Dedifferentiated amniotic fluid mesenchymal stem cell (primary cell): ENCODE measurements around the gene ATXN7L2.
A peak's percentile ranks its signal among the peaks of the same experiment; 100 is the strongest.

ENCODE experiments used
- DNase-seq: peaks from one replicate; pipeline ENCODE4 v3.0.0-alpha.2; 2016; ENCODE audit errors: extremely low spot score

Gene ATXN7L2

DNA sequence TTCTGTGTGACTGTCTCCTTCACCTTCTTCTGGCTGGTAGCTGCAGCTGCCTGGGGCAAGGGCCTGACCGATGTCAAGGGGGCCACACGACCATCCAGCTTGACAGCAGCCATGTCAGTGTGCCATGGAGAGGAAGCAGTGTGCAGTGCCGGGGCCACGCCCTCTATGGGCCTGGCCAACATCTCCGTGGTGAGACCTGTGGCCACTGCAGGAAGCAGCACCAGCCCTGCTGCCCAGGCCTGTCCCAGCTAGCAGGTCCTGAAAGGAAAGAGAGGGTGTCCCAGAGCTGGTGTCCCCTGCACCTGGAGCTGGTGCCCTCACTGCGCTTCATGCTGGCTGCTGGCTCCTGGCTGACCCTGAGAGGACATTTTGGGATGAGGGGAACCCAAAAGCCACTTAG lies 5.9 kb upstream of the ATXN7L2 start:
- no peak for DNase-seq

GRCh38 chr1:109478806-109479205 lies 4.9 kb upstream of the ATXN7L2 start:
- DNase-seq, result no peak

DNA sequence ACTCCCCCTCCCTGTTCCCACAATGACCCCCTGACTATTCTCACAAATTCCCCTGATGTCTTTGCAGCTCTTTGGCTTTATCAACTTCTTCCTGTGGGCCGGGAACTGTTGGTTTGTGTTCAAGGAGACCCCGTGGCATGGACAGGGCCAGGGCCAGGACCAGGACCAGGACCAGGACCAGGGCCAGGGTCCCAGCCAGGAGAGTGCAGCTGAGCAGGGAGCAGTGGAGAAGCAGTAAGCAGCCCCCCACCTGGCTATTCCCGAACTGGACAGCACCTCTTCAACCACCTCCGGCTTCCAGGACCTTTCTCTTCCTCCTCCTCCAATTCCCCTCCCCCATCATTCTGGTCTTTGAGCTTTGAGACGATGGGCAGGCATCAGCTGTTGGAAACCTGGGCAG lies 4.4 kb upstream of the ATXN7L2 start:
- DNase-seq, result no peak

GRCh38 chr1:109479901-109480300 lies 3.8 kb upstream of the ATXN7L2 start:
- no peak for DNase-seq

GRCh38 chr1:109481646-109482045 lies 2.1 kb upstream of the ATXN7L2 start:
- no peak for DNase-seq

- no peak for DNase-seq
These were observed 1.5 kb upstream of the ATXN7L2 start for GRCh38 chr1:109482242-109482641.

DNA sequence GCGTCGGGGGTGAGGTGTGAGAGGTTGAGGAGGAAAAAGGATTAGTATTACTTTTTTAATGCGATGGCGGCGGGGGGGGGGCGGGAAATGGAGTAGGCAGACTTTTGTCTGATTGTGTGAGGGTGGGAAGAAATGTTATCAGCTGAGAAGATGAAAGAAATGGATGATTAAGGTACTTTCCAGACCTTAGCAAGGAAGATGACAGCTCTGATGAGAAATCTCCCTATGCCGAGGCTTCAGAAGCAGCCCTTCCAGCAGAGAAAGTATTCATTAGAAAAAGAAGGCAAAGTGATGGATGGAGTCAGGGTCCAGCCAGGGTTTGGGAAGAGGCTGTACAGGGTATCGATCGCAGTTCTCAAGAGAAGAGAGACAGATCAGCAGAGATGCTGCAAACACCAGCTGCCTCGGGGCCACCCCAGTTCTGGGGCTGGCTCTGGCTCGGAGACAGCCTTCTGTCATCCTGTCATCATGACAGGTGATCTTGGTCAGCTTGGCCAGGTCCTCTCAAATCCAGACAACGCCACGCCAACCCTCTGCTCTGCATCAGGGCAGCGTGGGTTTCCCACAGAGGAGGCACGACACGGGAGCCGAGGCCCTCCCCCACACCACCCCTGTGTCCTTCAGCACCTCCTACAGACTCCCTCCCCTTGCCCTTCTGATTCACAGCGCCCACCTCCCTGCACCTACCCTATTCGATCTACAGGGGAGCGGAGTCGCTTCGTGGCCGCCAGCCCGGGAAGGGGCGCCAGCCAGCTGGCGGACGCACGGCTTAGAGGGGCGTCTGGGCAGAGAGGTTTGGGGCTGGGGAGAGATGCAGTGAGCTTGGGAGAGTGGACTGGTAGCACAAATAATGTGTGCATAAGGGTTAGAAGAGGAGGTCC lies 674 bp upstream of the ATXN7L2 start:
- DNase-seq, result no peak

DNA sequence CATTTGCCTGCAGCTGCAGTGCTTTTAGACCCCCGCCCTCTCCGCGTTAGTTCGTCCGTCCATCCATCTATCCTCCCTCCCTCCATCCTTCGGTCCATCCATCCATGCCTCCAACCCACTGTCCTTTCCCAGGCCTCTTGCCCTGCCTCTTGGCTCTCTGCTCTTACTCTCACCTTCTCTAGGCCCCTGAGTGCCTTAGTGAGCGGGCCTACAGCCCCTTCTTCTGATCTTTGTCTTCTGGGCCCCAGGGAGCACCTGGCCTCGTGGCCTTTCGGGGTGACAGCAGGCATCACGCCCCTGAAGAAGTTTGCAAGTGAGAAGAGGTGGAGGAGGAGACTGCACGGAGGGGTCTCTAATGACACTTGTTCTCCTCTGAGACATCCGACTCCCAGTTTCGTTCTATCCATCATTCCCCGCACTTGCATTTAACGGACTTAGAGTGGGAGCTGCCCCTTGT lies 842 bp downstream of the ATXN7L2 start:
- no peak for DNase-seq

GRCh38 chr1:109485001-109485400 lies 1.3 kb downstream of the ATXN7L2 start:
- no peak for DNase-seq

DNA sequence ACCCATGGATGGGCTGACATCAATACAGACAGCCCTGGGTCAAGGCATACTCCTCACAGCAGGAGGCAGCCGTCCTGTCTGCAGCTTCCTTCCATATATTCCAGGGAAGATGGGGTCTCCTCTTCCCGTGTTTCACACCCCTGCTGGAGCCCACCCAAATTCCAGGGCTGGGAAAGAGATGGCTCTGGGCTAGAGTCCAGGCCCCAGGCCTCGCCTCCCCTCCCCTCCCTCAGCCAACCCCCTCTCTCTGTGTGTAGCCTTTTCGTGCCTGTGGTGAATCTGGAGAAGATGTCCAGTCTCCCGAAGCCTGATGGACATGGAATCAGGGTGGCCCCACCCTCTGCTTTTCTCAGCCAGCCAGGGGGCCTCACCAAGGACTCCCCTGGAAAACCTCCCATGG lies 3.6 kb downstream of the ATXN7L2 start:
- DNase-seq, result no peak

DNA sequence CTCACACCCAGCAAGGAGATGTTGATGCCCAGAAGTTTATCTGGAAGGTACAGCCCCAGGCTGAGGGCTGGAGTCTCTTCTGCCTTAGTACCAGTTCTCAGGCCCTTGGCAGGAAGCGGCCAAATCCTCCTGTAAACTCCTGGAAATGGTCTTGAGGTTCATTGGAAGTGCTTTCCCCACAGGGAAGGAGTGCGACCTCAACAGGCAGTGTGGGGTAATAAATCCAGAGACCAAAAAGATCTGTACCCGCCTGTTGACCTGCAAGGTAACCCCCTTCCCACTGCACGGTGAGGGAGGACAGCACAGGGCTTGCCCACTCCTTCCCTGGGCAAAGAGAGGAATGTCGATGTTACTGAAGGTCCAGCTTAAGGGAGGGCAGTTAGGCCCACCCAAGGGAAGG lies 4.5 kb downstream of the ATXN7L2 start:
- DNase-seq, result no peak

- DNase-seq, result no peak
These were observed 5.0 kb downstream of the ATXN7L2 start for GRCh38 chr1:109488696-109489095.

- DNase-seq, result peak; percentile 77
These were observed 6.6 kb downstream of the ATXN7L2 start for GRCh38 chr1:109490029-109490933.

DNA sequence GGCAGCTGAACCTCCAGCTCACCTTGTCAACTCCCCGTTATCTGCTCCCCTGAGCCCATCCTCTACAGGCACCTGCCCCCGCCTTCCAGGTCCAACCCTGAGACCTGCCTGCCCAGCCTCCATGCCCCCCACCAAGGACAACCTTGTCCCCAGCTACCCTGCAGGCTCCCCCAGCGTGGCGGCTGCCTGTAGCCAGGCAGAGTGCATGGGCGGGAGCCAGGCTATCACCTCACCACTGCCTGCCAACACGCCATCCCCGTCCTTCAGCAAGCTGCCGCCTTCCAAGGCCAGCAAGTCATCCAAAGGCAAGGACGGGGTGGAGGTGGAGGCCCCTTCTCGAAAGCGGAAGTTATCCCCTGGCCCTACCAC lies 7.2 kb downstream of the ATXN7L2 start:
- DNase-seq, result no peak

GRCh38 chr1:109491372-109491771 lies 7.7 kb downstream of the ATXN7L2 start:
- DNase-seq, result no peak

DNA sequence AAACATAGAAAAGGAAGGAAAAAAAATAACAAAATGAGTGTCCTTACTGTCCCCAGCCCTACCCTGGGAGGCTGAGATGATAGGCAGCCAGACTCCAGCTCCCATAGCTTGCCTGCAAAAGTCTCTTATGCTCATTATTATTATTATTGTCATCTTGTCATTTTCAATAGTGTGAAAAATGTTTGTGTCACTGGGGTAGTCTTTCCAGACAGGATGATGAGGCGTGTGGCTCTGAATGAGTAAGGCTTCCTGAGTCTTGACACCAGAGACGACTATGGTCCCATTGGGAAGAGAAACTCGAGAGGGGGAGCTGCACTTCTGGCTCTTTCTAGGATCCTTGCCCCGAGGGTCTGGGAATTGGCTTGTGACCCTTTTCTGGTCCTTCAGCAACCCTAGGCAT lies 9.1 kb downstream of the ATXN7L2 start:
- no peak for DNase-seq

DNA sequence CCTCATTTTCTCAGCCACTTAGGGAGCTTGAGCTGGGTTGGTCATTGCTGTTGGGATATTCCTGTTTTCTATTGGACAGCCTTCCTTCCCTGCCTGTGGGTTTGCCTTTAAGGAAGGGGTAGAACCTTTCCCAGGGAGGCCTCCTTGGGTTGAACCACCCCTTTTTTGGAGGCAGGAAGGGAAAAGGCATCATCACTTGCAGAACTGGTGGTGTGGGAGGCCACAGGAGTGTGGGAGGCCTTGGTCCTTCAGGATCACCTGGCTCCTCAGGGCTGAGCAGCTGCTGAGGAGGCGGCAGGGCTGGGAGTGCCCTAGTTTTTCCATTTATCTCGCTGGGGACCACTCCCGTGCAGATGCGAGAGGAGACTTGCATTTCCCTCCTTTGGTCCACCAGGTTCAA lies 9.5 kb downstream of the ATXN7L2 start:
- DNase-seq, result no peak

GRCh38 chr1:109493805-109494539 lies 10.3 kb downstream of the ATXN7L2 start, which contains the start of gene CYB561D1:
Gene CYB561D1, plus strand, starts transcription at chr1:109494094. Its CDS starts 46 bp downstream, at chr1:109494140.
- DNase-seq, result peak; percentile 74

DNA sequence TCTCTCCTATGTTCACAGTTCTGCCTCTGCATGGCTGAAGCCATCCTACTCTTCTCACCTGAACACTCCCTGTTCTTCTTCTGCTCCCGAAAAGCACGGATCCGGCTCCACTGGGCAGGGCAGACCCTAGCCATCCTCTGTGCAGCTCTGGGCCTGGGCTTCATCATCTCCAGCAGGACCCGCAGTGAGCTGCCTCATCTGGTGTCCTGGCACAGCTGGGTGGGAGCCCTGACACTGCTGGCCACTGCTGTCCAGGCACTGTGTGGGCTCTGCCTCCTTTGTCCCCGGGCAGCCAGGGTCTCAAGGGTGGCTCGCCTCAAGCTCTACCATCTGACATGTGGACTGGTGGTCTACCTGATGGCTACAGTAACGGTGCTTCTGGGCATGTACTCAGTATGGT lies 12.0 kb downstream of the ATXN7L2 start:
- DNase-seq, result no peak

DNA sequence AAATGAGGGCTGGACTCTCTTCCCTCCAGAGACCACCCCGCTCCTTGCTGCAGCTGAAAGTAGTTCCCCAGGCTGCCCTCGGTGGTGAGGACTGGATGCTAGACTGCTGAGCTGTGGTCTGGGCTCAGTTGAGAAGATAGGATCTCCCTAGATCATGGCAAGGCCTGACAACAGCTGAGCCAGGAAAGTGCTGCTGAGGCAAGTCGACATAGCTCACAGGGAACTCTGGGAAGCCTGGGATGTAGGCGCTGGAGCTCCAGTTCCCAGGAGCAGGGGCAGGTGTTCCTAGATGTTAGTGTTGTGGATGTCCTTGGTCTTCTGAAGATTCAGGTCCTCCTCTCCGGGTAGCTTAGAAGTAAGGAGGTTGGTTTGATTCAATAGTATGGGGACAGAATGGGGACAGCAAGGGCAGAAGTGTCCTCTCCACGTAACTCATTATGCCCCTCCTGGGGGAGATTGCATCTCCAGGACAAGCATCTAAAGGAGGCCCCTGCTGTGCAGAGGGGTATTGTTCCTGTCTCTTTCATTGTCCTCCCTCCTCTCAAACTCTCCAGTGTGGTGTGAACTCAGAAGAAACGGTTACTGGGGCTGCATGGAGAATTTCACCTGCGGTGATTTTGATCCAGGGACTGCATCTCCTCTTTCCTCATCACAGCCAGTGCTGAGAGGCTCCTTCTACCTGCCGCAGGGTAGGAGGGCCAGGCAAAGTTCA lies 13.9 kb downstream of the ATXN7L2 start:
- DNase-seq, result no peak

DNA sequence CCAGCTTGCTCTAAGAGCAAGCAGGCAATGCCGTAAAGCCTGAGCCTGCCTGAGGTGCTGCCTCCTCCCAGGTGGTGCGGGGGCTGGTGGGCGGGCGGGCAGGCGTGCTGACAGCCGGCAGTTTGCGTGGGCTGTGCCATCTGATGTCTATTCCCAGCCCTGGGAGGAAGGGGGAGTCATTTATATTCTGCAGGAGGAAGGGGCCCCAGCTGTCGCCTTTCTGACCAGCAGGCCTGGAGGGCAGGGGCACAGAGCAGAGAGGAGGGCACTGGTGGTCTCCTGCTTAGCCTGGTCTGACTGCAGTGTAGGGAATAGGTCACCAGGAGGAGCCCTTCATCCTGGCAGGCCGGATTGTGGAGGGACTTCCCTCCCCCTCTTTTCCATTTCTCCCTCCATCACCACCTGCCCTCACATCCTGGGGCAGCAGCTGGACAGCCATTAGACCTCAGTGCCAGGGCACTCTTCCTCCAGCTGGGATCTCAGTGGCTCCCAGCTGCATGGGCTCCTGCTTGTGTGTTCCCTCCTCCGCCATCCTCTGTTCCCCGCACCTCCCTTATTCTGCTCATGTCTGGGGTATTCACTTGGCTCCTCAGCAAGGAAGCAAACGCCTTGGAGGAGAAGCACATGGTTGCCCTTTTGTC lies 14.6 kb downstream of the ATXN7L2 start:
- no peak for DNase-seq
